DND-41 (cell line): ENCODE results near the gene ACOX3.

Experiments used
- ATAC-seq: fragments of 200-7000 bp; cut with Tn5 transposase; 3 replicates; pipeline ENCODE4 v1.9.1; 2021; ENCODE audit warnings: low read depth; ENCODE audit not compliant: insufficient read depth
- DNase-seq: peaks from one replicate; pipeline ENCODE4 v3.0.0-alpha.2; 2020
- H2AFZ ChIP-seq: 2 replicates; pipeline ENCODE4 v1.6.0; 2012; ENCODE audit warnings: low read depth, low read length
- H3K27ac ChIP-seq: 2 replicates; pipeline ENCODE4 v1.5.1; 2012; ENCODE audit warnings: low read length, inconsistent platforms
- H3K27me3 ChIP-seq: fragments of 200-600 bp; sonication (generic); 2 replicates; pipeline ENCODE4 v1.6.0; 2012; ENCODE audit warnings: low read length, mild to moderate bottlenecking, inconsistent platforms; ENCODE audit not compliant: insufficient read depth, poor library complexity
- H3K36me3 ChIP-seq: 2 replicates; pipeline ENCODE4 v1.5.1; 2012; ENCODE audit warnings: low read length, inconsistent platforms; ENCODE audit not compliant: insufficient read depth
- H3K4me1 ChIP-seq: 2 replicates; pipeline ENCODE4 v1.5.1; 2012; ENCODE audit warnings: mild to moderate bottlenecking, low read length; ENCODE audit not compliant: insufficient read depth
- H3K4me2 ChIP-seq: 2 replicates; pipeline ENCODE4 v1.6.0; 2012; ENCODE audit warnings: mild to moderate bottlenecking, moderate library complexity, low read length, inconsistent platforms; ENCODE audit not compliant: insufficient read depth
- H3K4me3 ChIP-seq, 2 experiments: fragments of 200-600 bp in 1 of 2; shearing (Covaris generic) in 1 of 2; 2 replicates each; pipeline ENCODE4 v1.5.1; 2012 to 2016; ENCODE audit warnings: inconsistent platforms in 2 of 2, low read length in 2 of 2, mild to moderate bottlenecking in 2 of 2, low read depth in 1 of 2, moderate library complexity in 1 of 2
- H3K79me2 ChIP-seq: 2 replicates; pipeline ENCODE4 v1.6.0; 2012; ENCODE audit warnings: low read length, inconsistent platforms; ENCODE audit not compliant: insufficient read depth
- H3K9ac ChIP-seq: 2 replicates; pipeline ENCODE4 v1.6.0; 2012; ENCODE audit warnings: low read depth, mild to moderate bottlenecking, inconsistent platforms, low read length, moderate library complexity
- H3K9me3 ChIP-seq: 2 replicates; pipeline ENCODE4 v1.5.1; 2012; ENCODE audit warnings: low read length, moderate library complexity, mild to moderate bottlenecking, inconsistent platforms; ENCODE audit not compliant: insufficient read depth, severe bottlenecking
- H4K20me1 ChIP-seq: 2 replicates; pipeline ENCODE4 v1.6.0; 2012; ENCODE audit warnings: low read length; ENCODE audit not compliant: insufficient read depth
- CTCF ChIP-seq: IDR thresholded peaks from 2 replicates; pipeline ENCODE4 v1.5.1; 2012; ENCODE audit warnings: borderline replicate concordance, low read length, moderate library complexity, mild to moderate bottlenecking; ENCODE audit not compliant: poor library complexity, severe bottlenecking; ENCODE audit errors: extremely low read depth
- EZH2 ChIP-seq: IDR thresholded peaks from 3 replicates; pipeline ENCODE4 v1.6.1; 2012; ENCODE audit warnings: borderline replicate concordance, low read depth, mild to moderate bottlenecking, moderate library complexity, low read length, inconsistent platforms; ENCODE audit not compliant: severe bottlenecking

ACOX3 gene

GRCh38 chr4:8347660-8348059, 92.9 kb downstream of the ACOX3 start:
- Histone ChIP-seq H3K9me3 (no peaks in the 10 kb centered on the region), H3K4me3 (no peak overlapping the region), H3K9ac (no peak overlapping the region), H3K79me2 (no peaks in the 10 kb centered on the region), H2AFZ (no peak overlapping the region), H3K4me1 (no peaks in the 10 kb centered on the region), H3K27ac (no peak overlapping the region), H3K4me2 (no peak overlapping the region), H3K27me3 (no peaks in the 10 kb centered on the region), H3K36me3 (no peaks in the 10 kb centered on the region), H4K20me1 (no peaks in the 10 kb centered on the region; the same call in 1 of the 2 replicates)
- ATAC-seq (no peak), DNase-seq (no peak)
- TF ChIP-seq EZH2 (no peak), CTCF (no peak)

DNA sequence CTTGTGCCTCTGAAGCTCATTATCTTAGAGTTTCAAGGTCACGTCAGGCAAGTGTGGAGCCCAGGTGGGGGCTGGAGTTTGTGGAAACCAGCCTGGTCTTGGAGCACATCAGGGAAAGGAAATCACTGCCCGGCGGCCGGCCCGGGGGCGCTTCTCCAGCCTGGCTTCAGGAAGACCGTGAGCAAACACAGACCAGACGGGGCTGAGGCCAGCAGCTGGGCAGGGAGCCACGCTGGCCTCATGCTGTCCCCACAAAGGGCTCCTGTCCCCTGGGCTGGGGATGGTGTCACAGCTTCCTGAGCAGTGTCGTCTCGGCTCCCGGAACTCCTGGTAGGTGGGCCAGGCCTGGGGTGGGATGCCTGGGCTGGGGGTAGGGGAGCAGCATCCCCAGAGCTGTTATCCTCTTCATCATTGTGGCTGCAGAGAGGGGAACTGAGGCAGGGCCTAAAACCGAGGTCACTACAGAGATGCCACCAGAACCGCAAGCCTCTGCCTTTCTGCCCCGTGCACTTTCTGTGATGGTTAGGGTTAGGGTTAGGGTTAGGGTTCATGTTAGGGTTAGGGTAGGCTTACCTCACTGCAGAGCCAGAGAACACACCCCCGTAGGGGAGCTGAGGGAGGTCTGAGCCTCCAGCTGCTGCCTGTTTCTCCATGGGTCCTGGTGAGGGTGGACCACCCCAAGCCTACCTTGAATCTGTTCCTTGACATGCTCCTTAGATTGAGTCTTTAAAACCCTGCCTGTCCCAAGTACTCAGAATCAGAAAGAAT, 93.5 kb downstream of the ACOX3 start:
- TF ChIP-seq EZH2 (no peak), CTCF (no peak)
- ATAC-seq (no peak), DNase-seq (no peak)
- Histone ChIP-seq H3K27me3 (no peaks in the 10 kb centered on the region), H3K27ac (no peak overlapping the region), H3K9me3 (no peaks in the 10 kb centered on the region), H2AFZ (no peak overlapping the region), H3K36me3 (no peaks in the 10 kb centered on the region), H3K4me1 (no peaks in the 10 kb centered on the region), H4K20me1 (no peaks in the 10 kb centered on the region; the same call in 1 of the 2 replicates), H3K4me3 (no peak overlapping the region), H3K9ac (no peak overlapping the region), H3K4me2 (no peak overlapping the region), H3K79me2 (no peaks in the 10 kb centered on the region)

DNA sequence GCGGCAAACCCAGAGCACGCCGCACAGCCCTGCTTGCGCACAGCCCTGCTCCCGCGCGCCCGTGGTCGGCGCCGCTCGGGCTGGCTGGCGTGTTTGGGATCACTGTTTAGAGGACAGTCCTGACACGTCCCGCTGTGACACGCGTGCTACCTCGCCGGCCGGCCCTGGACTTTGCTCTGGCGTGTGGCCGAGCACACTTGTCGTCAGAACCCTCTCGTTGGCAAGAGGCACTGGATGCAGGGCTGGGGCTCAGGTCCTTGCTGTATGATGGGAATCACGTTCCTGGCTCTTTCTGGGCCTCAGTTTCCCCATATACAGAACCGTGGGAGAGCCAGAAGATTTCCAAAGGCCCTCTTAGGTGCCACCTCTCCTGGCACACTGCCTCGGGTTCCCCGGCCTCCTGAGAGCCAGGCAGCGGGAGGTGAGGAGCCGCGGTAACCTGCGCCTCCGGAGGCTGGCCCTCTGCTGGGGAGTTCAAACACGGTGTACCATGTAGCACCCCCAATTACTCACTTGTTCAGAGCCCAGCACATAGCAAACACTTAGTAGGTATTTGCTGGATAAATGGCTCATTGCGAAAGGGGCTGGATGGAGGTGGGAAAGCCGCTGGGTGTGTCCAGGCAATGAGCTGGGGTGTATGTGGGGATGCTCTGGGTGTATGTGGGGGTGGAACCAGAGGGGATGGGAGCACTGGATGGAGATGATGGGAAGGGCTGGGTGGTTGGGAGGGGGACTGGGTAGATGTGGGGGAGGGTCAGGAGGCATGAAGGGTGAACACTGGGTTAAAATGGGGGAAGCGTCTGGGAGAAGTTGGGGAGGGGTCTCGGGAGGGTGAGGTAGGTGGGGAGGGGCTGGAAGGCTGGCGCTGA, 94.3 kb downstream of the ACOX3 start:
- Histone ChIP-seq H3K9ac (no peak overlapping the region), H3K4me3 (no peak overlapping the region), H3K4me1 (no peaks in the 10 kb centered on the region), H3K9me3 (no peaks in the 10 kb centered on the region), H3K27me3 (no peaks in the 10 kb centered on the region), H3K36me3 (no peaks in the 10 kb centered on the region), H3K27ac (no peak overlapping the region), H4K20me1 (no peaks in the 10 kb centered on the region; the same call in 1 of the 2 replicates), H2AFZ (no peak overlapping the region), H3K79me2 (no peaks in the 10 kb centered on the region), H3K4me2 (no peak overlapping the region)
- DNase-seq (no peak), ATAC-seq (no peak)
- no peak for TF ChIP-seq CTCF
- no peak for TF ChIP-seq EZH2
